GM10248 (cell line): ENCODE data around the gene NCEH1.

ENCODE experiments used
- CTCF ChIA-PET: fragments of 300-600 bp; sonication (Branson Sonifier 250); formaldehyde crosslinking; extraction: SDS; loops from one replicate; lab custom pipeline; 2021; ENCODE audit warnings: antibody characterized with exemption; lab: Yijun Ruan, JAX
- POLR2A ChIA-PET: fragments of 350-650 bp; sonication (Branson Sonifier 250); formaldehyde crosslinking; extraction: SDS; loops from one replicate; lab custom pipeline; 2020; ENCODE audit warnings: antibody characterized with exemption; lab: Yijun Ruan, JAX
- DNase-seq: peaks from one replicate; pipeline ENCODE4 v3.0.0; 2012; ENCODE audit errors: extremely low spot score
- TF ChIP-seq, protein P1 (sequence below): IDR thresholded peaks from 2 replicates; pipeline ENCODE4 v1.5.1; 2012; ENCODE audit warnings: mild to moderate bottlenecking, low read depth; ENCODE audit errors: extremely low read depth, missing control alignments, control extremely low read depth

Gene NCEH1

DNA sequence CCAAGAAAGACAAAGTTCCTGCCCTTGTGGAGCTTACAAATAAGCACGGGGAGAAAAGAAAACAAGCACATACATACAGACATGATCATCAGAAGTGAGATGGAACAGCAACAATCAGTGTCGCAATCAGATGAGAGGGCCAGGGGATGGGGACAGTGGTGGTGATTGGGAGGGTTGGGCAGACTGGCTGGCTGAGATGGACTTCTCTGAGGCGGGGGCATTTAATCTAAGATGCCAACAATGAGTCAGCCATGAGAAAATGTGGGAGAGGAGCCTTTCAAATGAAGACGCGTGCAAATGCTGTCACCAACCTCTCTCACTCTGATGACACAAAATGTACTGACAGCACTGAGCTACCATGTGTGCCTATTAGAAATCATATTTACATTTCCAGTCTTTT lies 81.4 kb downstream of the NCEH1 start:
- CTCF ChIA-PET: interaction anchor here (1.1 to 1.6 kb wide), 2 partner anchors 11 to 34 kb away, joined by 5 to 6 read pairs; no protein-coding TSS in a partner anchor
- TF ChIP-seq, protein P1, sequence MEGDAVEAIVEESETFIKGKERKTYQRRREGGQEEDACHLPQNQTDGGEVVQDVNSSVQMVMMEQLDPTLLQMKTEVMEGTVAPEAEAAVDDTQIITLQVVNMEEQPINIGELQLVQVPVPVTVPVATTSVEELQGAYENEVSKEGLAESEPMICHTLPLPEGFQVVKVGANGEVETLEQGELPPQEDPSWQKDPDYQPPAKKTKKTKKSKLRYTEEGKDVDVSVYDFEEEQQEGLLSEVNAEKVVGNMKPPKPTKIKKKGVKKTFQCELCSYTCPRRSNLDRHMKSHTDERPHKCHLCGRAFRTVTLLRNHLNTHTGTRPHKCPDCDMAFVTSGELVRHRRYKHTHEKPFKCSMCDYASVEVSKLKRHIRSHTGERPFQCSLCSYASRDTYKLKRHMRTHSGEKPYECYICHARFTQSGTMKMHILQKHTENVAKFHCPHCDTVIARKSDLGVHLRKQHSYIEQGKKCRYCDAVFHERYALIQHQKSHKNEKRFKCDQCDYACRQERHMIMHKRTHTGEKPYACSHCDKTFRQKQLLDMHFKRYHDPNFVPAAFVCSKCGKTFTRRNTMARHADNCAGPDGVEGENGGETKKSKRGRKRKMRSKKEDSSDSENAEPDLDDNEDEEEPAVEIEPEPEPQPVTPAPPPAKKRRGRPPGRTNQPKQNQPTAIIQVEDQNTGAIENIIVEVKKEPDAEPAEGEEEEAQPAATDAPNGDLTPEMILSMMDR: no peak
- no peak for DNase-seq
- POLR2A ChIA-PET: no interaction called here

- TF ChIP-seq, protein P1: no peak
- POLR2A ChIA-PET: interaction anchor here (0.7 kb wide), 1 partner anchor 1326 kb away, joined by 3 read pairs; no protein-coding TSS in a partner anchor
- CTCF ChIA-PET: interaction anchor here (0.7 to 2.6 kb wide), 8 partner anchors 11 to 1022 kb away, joined by 3 to 11 read pairs (median 4); no protein-coding TSS in a partner anchor
- DNase-seq: no peak
Observed at GRCh38 chr3:172627057-172627809, 83.6 kb downstream of the NCEH1 start.

DNA sequence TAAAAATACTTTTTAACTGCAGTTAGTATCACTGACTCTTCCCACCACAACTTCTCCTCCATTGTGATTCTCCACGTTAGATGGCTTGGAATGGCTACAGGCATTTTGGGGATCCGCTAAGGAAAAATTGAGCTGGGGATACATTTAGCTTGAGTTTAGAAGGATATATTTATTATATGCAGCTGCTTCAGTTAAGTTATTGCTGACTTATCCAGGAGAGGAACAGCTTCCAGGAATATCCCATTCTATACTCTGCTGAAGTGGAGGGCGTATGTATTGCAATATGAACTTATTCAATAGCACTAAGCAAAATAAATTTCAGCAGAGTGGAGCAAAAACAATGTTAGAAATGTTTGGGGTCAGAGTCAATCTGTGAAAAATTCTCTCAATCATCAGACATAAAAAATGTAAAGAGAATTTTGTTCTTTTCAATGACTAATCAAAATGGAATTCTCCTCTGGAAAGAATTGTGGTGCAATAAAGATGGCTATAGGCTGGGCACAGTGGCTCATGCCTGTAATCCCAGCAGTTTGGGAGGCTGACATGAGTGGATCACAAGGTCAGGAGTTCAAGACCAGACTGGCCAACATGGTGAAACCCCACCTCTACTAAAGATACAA lies 84.7 kb downstream of the NCEH1 start:
- DNase-seq: no peak
- TF ChIP-seq, protein P1: no peak
- POLR2A ChIA-PET: interaction anchor here (0.6 kb wide), 1 partner anchor 23 kb away, joined by 9 read pairs; no protein-coding TSS in a partner anchor
- CTCF ChIA-PET: interaction anchor here (0.7 to 4.9 kb wide), 9 partner anchors 9 to 1021 kb away, joined by 3 to 29 read pairs (median 4); no protein-coding TSS in a partner anchor

DNA sequence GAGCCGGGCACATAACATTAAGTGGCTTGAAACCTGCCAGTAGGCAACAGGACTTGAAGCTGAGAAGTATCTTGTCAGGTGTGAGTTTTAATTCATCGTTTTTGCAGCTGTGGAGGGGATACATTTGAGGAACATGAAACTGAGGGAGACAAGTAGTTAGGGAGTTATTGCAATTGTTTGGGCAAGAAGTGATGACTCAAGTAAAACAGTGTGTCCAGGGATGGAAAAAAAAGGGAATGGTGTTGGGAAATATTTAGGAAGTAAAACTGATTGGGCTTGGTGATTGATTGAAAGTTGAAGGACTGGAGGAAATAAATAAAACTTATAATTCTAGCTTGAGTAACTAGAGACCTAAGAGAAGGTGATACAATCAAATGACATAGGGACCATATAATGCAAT lies 85.5 kb downstream of the NCEH1 start:
- POLR2A ChIA-PET: no interaction called here

GRCh38 chr3:172624999-172625398 lies 85.9 kb downstream of the NCEH1 start:
- CTCF ChIA-PET: interaction anchor here (1.3 to 4.9 kb wide), 5 partner anchors 10 to 292 kb away, joined by 4 to 29 read pairs (median 8); no protein-coding TSS in a partner anchor
- no peak for DNase-seq
- TF ChIP-seq, protein P1: no peak
- POLR2A ChIA-PET: no interaction called here

More for the DNA sequence above, 85.5 kb downstream of the NCEH1 start:
- DNase-seq: no peak
- CTCF ChIA-PET: interaction anchor here (0.9 to 4.9 kb wide), 7 partner anchors 8 to 293 kb away, joined by 3 to 29 read pairs (median 8); no protein-coding TSS in a partner anchor
- TF ChIP-seq, protein P1: no peak
